GM18951 (cell line): ENCODE measurements around the gene STC2.

Experiments
- POLR2A ChIP-seq: IDR thresholded peaks from 4 replicates; pipeline ENCODE4 v1.6.1; 2011; ENCODE audit warnings: mild to moderate bottlenecking; ENCODE audit not compliant: insufficient read length, insufficient read depth; ENCODE audit errors: extremely low read depth
- in situ Hi-C: fragments of 300-500 bp; cut with MboI; formaldehyde crosslinking; loops from one replicate; pipeline ENCODE4 v1.12.0; 2022; ENCODE audit warnings: low sequenced_read_pairs, mixed read lengths, inconsistent platforms; ENCODE audit not compliant: unreplicated experiment

Gene STC2

GRCh38 chr5:173302546-173303155, 25.6 kb downstream of the STC2 start:
- no peak for TF ChIP-seq POLR2A

DNA sequence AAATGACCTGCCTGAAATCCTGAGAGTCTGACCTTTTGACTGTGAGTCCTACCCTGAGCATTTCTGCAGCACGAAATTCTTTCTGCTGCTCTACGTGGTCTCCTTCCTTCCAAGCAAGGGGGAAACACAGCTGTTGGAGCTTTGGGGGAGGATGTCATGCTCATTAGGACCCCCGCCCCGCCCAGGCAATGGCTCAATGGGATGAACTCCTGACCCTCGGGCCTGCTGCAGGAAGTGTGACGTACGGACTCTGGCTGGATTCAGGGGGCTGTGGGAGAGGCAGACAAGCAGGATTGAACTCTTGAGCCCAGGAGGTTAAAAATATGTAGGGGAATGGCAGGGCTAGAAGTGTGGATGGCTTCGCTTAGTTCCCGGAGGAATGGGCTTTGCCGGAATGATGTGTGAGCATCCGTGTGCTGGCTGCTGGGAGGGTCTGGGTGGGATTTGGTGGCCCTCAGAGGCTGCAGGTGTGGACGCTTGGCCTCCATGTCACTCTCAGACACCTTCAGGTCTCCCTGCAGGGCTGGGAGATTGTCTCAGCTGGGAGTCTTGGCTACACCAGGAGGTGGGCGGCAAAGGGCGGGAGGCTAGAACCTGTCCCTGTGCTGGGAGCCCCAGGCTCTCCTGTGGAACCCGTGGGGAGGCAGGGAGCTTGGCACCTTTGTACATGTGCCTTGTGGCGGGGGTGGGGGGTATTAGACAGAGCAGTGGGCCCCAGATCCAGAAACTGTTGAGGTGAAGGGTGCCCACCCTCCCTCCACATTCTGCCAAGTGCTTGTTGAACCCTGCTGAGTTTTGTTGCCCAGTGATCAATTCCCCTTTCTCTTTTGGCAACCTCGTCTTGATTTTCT, 26.3 kb downstream of the STC2 start:
- no peak for TF ChIP-seq POLR2A
- in situ Hi-C loops = no loop called here

More at GRCh38 chr5:173302546-173303155, 25.6 kb downstream of the STC2 start:
- in situ Hi-C loops = no loop called here

GRCh38 chr5:173300389-173301047, 27.7 kb downstream of the STC2 start:
- in situ Hi-C loops = no loop called here

GRCh38 chr5:173299820-173300219, 28.4 kb downstream of the STC2 start:
- in situ Hi-C loops = loop anchor here (10.0 kb wide), 1 partner anchor 275 kb away; no protein-coding TSS in a partner anchor
- no peak for TF ChIP-seq POLR2A

More at GRCh38 chr5:173300389-173301047, 27.7 kb downstream of the STC2 start:
- TF ChIP-seq POLR2A = no peak

DNA sequence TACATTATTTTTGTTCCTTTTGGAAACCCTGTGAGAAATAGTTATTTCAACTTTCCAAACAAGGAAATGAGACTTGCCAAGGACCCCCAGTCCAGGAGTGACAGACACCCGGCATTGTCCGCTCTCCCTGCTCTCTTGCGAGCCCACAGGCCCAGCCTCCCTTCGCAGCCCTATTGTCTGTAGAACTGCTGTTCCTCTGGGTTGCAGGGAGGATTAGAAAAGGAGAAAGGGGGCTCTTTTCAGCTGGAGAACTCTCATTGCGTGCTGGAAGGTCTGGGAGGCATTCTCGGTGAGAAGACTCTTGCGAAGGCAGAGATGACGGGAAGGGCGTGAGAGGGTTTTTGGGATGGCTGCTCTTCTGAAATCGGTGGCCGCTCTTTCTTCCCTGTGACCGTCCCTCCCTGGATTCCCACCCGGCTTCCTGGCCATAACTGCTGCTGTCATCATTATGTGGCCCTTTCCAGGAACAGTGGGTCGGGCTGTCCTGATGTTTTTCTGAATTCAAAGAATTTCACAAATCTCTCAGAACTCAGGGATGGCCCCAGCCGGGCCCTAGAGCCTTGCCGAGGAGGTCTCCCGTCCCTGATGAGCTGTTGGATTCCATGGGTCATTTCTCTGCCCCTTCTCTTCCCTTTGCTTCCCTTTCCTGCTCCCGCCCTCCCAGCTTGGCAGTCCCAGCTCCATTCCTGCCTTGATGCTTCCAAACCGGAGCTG, 29.8 kb downstream of the STC2 start:
- in situ Hi-C loops = loop anchor here (10.0 kb wide), 1 partner anchor 276 kb away; no protein-coding TSS in a partner anchor
- TF ChIP-seq POLR2A = no peak

DNA sequence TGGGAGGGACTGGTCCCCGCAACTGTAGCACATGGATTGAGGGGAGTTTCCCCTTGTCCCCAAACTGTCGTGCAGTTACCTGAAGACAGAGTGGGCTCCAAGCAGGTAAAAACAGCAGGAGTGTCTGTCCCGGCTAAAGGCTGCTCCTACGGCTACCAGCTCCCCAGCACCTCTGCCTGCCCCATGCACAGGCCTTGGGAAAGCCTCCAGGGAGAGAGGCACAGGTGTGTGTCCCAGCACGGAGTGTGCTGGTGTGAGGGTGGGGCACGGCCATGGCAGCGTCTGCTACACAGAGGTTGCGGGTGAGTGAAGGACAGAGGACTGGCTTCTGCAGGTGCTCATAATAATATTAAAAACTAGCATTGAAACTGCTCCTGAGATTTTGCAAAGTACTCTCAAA, 30.4 kb downstream of the STC2 start:
- in situ Hi-C loops = loop anchor here (10.0 kb wide), 1 partner anchor 277 kb away; no protein-coding TSS in a partner anchor
- no peak for TF ChIP-seq POLR2A

DNA sequence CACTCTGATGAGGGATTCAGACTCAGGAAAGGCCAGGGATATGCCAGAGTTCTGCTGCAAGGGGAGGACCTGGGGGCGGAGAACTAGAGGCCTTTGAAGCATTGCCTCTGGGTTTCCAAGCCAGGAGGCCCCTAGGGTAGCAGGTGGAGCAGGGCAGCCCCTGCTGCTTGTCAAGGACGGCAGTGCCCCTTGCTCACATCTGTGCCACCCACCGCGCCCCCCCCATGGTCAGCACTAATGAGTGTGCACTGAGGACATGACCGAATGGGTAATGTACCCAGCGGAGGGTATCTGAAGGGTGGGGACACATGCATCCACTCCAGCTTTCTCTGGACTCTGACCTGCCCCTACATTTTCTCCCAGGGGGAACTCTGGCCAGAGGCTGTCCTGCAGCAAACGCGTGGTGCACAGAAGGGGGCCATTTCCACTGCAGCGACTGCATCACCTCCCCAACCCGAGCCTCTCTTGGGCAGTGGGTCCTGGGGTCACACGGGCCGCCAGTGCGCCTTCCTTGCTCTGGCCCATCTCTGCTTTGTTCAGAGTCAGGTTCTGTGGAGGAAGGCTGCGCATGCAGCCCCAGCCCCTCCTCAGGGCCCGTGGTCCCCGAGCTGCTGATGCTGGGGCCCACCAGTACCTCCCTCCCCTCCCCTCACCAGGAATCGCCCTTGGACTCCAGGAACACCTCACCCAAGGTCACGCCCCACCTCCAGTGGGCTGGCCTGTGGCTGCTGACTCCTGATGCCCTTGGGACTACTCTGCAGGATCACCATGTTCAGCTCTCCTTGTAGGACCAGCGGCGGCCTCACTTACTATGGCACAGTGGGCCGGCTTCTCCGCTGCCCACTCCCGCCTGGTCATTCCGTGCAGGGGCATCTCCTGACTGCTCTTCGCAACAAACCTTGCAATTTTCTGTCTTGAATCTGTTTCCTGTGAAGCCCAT, 31.2 kb downstream of the STC2 start:
- TF ChIP-seq POLR2A = no peak

GRCh38 chr5:173295796-173296195, 32.4 kb downstream of the STC2 start:
- in situ Hi-C loops = loop anchor here (10.0 kb wide), 1 partner anchor 279 kb away; no protein-coding TSS in a partner anchor
- TF ChIP-seq POLR2A = no peak

More for the DNA sequence above, 31.2 kb downstream of the STC2 start:
- in situ Hi-C loops = loop anchor here (10.0 kb wide), 1 partner anchor 278 kb away; no protein-coding TSS in a partner anchor

GRCh38 chr5:173294673-173295320, 33.4 kb downstream of the STC2 start:
- in situ Hi-C loops = loop anchor here (10.0 kb wide), 1 partner anchor 280 kb away; no protein-coding TSS in a partner anchor

GRCh38 chr5:173293817-173294672, 34.2 kb downstream of the STC2 start:
- in situ Hi-C loops = loop anchor here (10.0 kb wide), 1 partner anchor 281 kb away; no protein-coding TSS in a partner anchor

More at GRCh38 chr5:173294673-173295320, 33.4 kb downstream of the STC2 start:
- no peak for TF ChIP-seq POLR2A

More at GRCh38 chr5:173293817-173294672, 34.2 kb downstream of the STC2 start:
- no peak for TF ChIP-seq POLR2A
